Coronary artery (tissue), 2 donors: ENCODE measurements around the gene TRIM15.
A peak's percentile ranks its signal among the peaks of the same experiment; 100 is the strongest.
"Not testable (repeated sequence)": the region's sequence is repeated elsewhere in the genome, so short reads cannot be mapped to it uniquely, and the experiment has no call there.

ENCODE experiments used
- DNase-seq: peaks from one replicate; pipeline ENCODE4 v3.0.0-alpha.2; 2017; ENCODE audit warnings: low spot score
- H3K27ac ChIP-seq, 2 donors: fragments of 200-600 bp; sonication (generic); one replicate each; pipeline ENCODE4 v1.5.1; 2016 to 2019
- H3K4me3 ChIP-seq: fragments of 200-600 bp; sonication (generic); 2 replicates; pipeline ENCODE4 v1.5.1; 2016; ENCODE audit warnings: mild to moderate bottlenecking, moderate library complexity
- TF ChIP-seq, protein P1 (sequence below): fragments of 200-600 bp; sonication (generic); IDR thresholded peaks from one replicate; pipeline ENCODE4 v1.5.1; 2019; ENCODE audit warnings: antibody characterized with exemption

TRIM15 gene

DNA sequence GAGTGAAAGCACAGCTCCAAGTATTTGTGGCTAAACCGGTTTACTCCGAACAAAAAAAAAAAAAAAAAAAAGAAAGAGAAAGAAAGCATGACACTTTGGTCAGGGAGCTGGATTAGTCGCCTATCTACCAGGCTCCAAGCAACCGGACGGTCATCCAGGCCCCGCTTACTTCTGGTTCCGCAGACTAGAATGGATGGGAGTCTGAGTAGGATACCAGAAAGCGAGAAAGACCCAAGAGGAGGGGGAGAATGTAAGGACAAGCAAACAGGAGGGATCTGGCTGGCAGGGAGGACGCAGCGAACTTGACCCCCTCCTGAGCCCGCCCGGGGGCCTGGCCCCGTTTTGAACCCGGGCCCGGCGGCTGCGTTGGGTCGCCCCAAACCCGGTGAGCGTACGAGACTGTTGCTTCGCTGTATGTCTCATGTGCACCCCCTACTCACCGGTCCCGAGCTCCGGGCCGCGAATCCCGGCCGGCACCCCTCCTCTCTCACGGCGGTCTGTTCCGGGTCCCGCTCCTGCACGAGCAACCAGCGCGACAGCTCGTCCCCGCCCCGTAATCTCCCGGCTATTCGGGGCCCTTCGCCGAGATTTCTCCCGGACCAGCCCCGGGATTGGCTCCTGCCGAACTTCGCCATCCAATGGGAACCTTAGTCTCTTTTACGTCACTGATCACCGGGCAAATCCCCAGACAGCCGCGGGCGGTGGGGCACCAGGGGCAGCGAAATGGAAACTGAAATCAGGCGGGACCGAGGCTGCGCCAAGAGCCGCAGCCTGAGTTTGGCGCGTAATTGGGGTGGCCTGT lies 49.7 kb downstream of the TRIM15 start, which contains the start of gene TRIM26:
TSS of gene TRIM26 (minus strand) at position 542 of the 802 bp plus-strand sequence. CDS start 14,303 bp downstream, outside the sequence.
- TF ChIP-seq, protein P1, sequence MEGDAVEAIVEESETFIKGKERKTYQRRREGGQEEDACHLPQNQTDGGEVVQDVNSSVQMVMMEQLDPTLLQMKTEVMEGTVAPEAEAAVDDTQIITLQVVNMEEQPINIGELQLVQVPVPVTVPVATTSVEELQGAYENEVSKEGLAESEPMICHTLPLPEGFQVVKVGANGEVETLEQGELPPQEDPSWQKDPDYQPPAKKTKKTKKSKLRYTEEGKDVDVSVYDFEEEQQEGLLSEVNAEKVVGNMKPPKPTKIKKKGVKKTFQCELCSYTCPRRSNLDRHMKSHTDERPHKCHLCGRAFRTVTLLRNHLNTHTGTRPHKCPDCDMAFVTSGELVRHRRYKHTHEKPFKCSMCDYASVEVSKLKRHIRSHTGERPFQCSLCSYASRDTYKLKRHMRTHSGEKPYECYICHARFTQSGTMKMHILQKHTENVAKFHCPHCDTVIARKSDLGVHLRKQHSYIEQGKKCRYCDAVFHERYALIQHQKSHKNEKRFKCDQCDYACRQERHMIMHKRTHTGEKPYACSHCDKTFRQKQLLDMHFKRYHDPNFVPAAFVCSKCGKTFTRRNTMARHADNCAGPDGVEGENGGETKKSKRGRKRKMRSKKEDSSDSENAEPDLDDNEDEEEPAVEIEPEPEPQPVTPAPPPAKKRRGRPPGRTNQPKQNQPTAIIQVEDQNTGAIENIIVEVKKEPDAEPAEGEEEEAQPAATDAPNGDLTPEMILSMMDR = no peak
- H3K27ac ChIP-seq = peak within 1 kb of the TSS; percentile 94 to 95

DNA sequence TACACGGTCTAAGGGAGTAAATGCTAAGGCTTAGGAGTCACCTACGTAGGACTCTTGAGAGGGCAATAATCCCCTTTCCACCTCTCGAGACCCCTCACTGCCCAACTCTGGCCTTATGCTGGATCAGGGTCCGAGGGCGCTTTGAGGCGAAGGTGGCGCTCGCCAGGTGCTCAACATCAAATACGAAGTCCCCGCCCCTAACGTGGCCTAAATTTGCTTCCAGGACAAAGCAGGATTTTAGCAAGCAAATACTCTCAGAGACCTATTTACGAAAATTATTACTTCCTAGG lies 50.3 kb downstream of the TRIM15 start:
- peak overlapping the region; percentile 90 for H3K4me3 ChIP-seq
- DNase-seq = no peak
- peak overlapping the region; percentile 94 to 95 for H3K27ac ChIP-seq
- TF ChIP-seq, protein P1 = no peak

More for the DNA sequence above, 49.7 kb downstream of the TRIM15 start, which contains the start of gene TRIM26:
- H3K4me3 ChIP-seq = peak within 1 kb of the TSS; percentile 90
- peak; percentile 98 for DNase-seq

DNA sequence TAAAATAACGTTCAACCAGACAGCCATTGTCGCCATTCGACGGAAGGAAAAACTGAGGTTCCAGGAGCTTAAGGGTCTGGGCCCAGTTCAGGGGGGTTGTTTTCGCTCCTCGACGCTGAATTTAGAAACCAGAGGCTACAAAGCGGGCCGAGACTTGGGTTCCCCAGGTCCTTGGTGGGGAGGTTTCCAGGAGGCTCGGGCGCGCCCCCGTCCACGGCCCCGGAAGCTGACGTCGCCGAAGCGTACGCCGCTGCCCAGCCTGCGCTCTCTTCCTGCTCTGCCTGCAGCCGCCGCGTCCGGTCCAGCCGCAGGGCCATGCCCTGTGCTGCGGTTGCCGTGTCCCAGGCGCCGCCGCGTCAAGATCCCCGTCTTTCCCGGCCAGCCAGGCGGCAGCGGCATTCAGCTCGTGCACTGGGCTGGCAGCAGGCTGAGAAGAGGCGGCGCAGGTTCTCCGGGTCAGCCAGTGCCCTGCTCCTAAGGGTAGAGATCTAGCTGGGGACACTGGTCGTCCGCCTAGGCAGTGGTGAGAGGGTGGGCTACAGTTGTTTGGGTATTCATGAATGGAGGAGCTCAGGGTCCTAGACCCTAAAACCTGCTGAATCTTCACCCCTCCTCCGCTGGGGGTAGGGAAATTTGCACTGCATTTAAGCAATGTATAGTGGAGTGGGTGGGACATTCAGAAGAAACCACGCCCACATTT lies 50.8 kb downstream of the TRIM15 start:
- Histone ChIP-seq H3K4me3 (peak overlapping the region; percentile 90), H3K27ac (peak overlapping the region; percentile 94 to 95)
- DNase-seq = peak; percentile 92
- TF ChIP-seq, protein P1 = no peak

DNA sequence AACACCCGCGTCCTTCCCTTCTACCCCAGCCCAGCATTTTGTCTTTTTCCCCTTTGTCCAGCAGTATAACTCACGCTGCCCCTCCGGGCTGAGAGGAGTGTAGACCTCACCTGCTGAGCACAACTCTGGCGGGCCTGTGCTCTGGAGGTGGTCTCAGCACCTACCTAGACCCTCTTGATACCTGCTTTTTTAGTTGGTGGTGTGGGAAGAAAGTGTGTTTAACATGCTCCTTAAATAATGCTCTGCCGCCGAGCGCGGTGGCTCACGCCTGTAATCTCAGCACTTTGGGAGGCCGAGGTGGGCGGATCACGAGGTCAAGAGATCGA lies 51.3 kb downstream of the TRIM15 start:
- TF ChIP-seq, protein P1 = no peak
- no peak for DNase-seq
- Histone ChIP-seq H3K4me3 (peak overlapping the region; percentile 90), H3K27ac (peak overlapping the region; percentile 94 to 95)

DNA sequence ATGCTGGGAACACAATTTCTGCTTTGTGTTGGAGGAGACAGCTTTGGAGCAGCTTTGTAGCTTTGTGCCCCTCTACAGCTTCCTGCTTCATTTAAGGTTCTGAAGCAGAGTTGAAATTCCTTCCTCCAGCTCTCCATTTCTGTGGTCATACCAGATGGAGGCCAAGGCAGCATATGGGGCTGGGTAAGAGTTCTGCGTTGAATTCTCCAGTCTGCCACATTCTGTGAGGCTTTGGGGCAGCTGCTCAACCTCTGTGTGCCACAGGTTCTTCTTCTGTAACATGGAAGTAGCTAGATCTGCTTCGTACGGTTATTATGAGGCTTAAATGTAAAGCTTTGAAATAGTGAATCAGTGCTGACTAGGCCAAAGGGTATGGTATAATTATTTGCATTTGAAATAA lies 52.8 kb downstream of the TRIM15 start:
- no peak for DNase-seq
- no peak overlapping the region for H3K4me3 ChIP-seq
- TF ChIP-seq, protein P1 = no peak

DNA sequence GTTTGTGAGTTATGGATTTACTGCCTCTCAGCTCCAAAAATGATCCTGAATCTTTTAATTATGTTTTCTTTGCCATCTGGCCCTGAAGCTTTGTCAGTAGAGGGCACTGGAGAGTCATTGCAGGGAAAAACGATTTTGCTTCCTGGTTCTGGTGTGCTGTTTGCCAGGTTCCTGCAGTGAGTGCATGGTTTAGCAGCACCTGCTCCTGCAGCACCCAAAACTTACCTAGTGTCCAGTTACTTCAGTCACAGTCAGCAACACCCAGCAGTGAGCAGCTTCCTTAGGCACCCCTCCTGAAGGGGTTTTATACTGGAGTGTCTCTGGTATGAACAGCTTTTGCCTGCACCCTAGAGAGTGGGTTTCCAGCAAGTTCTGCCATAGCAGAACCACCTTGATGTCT lies 55.9 kb downstream of the TRIM15 start:
- Histone ChIP-seq H3K4me3 (no peak overlapping the region), H3K27ac (no peak overlapping the region)
- TF ChIP-seq, protein P1 = peak; percentile 62
- no peak for DNase-seq

More for the DNA sequence above, 52.8 kb downstream of the TRIM15 start:
- H3K27ac ChIP-seq = no peak overlapping the region

DNA sequence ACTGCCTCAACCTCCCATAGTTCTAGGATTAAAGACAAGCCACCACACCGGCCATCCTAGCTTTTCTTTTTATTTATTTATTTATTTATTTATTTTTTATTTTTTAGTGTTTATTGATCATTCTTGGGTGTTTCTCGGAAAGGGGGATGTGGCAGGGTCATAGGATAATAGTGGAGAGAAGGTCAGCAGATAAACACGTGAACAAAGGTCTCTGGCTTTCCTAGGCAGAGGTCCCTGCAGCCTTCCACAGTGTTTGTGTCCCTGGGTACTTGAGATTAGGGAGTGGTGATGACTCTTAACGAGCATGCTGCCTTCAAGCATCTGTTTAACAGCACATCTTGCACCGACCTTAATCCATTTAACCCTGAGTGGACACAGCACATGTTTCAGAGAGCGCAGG lies 58.0 kb downstream of the TRIM15 start:
- H3K27ac ChIP-seq, H3K4me3 ChIP-seq, DNase-seq: not testable (repeated sequence)

DNA sequence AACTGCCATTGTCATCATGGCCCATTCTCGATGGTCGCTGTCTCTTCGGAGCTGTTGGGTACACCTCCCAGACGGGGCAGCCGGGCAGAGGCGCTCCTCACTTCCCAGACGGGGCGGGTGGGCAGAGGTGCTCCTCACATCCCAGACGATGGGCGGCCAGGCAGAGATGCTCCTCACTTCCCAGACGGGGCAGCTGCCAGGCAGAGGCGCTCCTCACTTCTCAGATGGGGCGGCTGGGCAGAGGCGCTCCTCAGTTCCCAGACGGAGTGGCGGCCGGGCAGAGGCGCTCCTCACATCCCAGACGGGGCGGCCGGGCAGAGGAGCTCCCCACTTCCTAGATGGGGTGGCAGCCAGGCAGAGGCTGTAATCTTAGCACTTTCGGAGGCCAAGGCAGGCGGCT lies 58.6 kb downstream of the TRIM15 start:
- not testable (repeated sequence) for DNase-seq, H3K27ac ChIP-seq, H3K4me3 ChIP-seq
